OCI-LY7 (cell line): Measurements from ENCODE around the gene HCST. TPM values are rescaled to one million over a fixed set of nuclear protein-coding genes. Genes with fewer than 3 reads are reported as not detected.
A peak's percentile ranks its signal among the peaks of the same experiment; 100 is the strongest.

Experiments
- BruUV-seq: library from RNA; stranded (reverse); fragments of 400-500 nt; replicated peaks from 2 replicates; lab custom pipeline; 2021; lab: Mats Ljungman, UMichigan
- CTCF ChIA-PET: fragments of 300-600 bp; sonication (Branson Sonifier 250); formaldehyde crosslinking; loops from one replicate; lab custom pipeline; 2022; ENCODE audit warnings: antibody characterized with exemption; ENCODE audit not compliant: unreplicated experiment; lab: Charles Lee
- POLR2A ChIA-PET: fragments of 300-600 bp; sonication (Branson Sonifier 250); formaldehyde crosslinking; loops from one replicate; lab custom pipeline; 2022; ENCODE audit warnings: antibody characterized with exemption; lab: Charles Lee
- DNase-seq: peaks from one replicate; pipeline ENCODE4 v3.0.0-alpha.2; 2015; ENCODE audit warnings: low spot score
- H2AFZ ChIP-seq: fragments of 200-600 bp; sonication (generic), shearing (Covaris generic); 2 replicates; pipeline ENCODE4 v1.6.1; 2014; ENCODE audit warnings: mild to moderate bottlenecking, antibody characterized with exemption, low read length, moderate library complexity
- H3K27ac ChIP-seq: fragments of 200-600 bp; sonication (generic); 2 replicates; pipeline ENCODE4 v1.5.1; 2014; ENCODE audit warnings: mixed run types, low read depth, mild to moderate bottlenecking, moderate library complexity, low read length, inconsistent platforms; ENCODE audit not compliant: poor library complexity, severe bottlenecking
- H3K36me3 ChIP-seq: fragments of 200-600 bp; sonication (generic); 2 replicates; pipeline ENCODE4 v1.6.1; 2014; ENCODE audit warnings: mild to moderate bottlenecking, antibody characterized with exemption, low read length, moderate library complexity, mixed read lengths; ENCODE audit not compliant: insufficient read depth
- H3K4me1 ChIP-seq: fragments of 200-600 bp; sonication (generic); 2 replicates; pipeline ENCODE4 v1.5.1; 2014; ENCODE audit warnings: mild to moderate bottlenecking, low read length; ENCODE audit not compliant: insufficient read depth, poor library complexity, severe bottlenecking
- H3K4me2 ChIP-seq: fragments of 200-600 bp; sonication (generic); 2 replicates; pipeline ENCODE4 v1.6.1; 2014; ENCODE audit warnings: mild to moderate bottlenecking, low read length
- H3K4me3 ChIP-seq: fragments of 200-600 bp; sonication (generic); 2 replicates; pipeline ENCODE4 v1.5.1; 2014; ENCODE audit warnings: mild to moderate bottlenecking, low read depth, low read length; ENCODE audit not compliant: poor library complexity, severe bottlenecking
- H3K79me2 ChIP-seq: fragments of 200-600 bp; sonication (generic); 2 replicates; pipeline ENCODE4 v1.6.1; 2016; ENCODE audit warnings: low read depth, mild to moderate bottlenecking, low read length, moderate library complexity, mixed read lengths; ENCODE audit not compliant: insufficient read depth
- H3K9me2 ChIP-seq: fragments of 200-600 bp; sonication (generic); 2 replicates; pipeline ENCODE4 v1.6.1; 2016; ENCODE audit warnings: mild to moderate bottlenecking, low read length, mixed read lengths; ENCODE audit not compliant: insufficient read depth
- H3K9me3 ChIP-seq: fragments of 200-600 bp; sonication (generic); 2 replicates; pipeline ENCODE4 v1.6.1; 2014; ENCODE audit warnings: mild to moderate bottlenecking, mixed run types, low read length, mixed read lengths
- H4K20me1 ChIP-seq: fragments of 200-600 bp; sonication (generic); 2 replicates; pipeline ENCODE4 v1.6.1; 2014; ENCODE audit warnings: mild to moderate bottlenecking, antibody characterized with exemption, low read length, moderate library complexity, mixed read lengths; ENCODE audit not compliant: insufficient read depth
- EZH2phosphoT487 ChIP-seq: fragments of 200-600 bp; sonication (generic); IDR thresholded peaks from 2 replicates; pipeline ENCODE4 v1.6.1; 2018; ENCODE audit warnings: low read depth, borderline replicate concordance, mild to moderate bottlenecking, mixed run types, antibody characterized with exemption, low read length, moderate library complexity, mixed read lengths
- intact Hi-C: fragments of 100-400 bp; cut with micrococcal nuclease; formaldehyde crosslinking; loops from one replicate; pipeline ENCODE4 v1.10.0; 2022; ENCODE audit not compliant: unreplicated experiment
- total RNA-seq, 2 experiments: library from RNA; depleted of rRNA in 1 of 2; stranded (reverse); fragments of >200 nt in 1 of 2; shearing (Covaris generic) in 1 of 2; gene quantifications; 2 replicates each; pipeline ENCODE4 v1.2.3, GENCODE V29; 2014 to 2022
- TF ChIP-seq, protein P1 (sequence below): fragments of 200-600 bp; sonication (generic); conservative IDR thresholded peaks from 2 replicates; pipeline ENCODE4 v1.5.1; 2014; ENCODE audit warnings: mild to moderate bottlenecking, antibody characterized with exemption, low read length, moderate library complexity, mixed read lengths

Gene HCST
- total RNA-seq, 2 experiments from 2014 or later, result 8.1 to 36.0 TPM

DNA sequence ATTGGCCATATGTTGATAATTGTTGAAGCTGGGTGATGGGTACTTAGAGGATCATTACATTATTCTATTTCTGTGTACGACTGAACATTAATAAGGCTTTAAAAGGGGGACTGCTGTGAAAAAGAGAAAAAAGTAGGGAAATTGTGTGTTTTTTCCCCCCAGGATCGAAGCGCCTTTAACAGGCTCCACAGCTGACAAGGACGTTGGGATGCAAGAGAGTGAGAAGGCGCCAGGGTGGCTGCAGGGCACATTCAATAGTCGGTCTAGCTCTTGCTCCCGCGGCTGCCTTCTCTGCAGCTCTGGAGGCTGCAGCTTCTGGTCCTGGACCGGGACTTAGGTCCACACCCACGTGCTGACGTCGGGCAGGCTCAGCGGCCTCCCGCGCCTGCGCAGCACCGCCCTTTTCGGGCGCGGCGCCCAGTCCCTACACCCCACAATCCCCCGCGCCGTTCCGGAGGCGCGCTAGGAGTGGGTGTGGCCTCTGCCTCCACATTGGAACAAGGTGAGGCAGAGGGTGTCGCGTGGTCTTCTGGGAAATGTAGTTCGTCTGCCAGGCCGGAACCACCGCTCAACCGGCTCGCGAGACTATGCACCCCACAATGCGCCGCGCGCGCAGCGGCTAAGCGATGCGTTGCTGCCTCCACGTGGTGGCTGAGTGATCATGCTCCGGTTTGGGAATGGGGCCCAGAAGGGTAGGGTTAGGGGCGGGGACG lies 29.0 kb downstream of the HCST start:
- Histone ChIP-seq H2AFZ (peak overlapping the region; percentile 72), H3K4me1 (peaks cover 12% of the 10 kb centered on the region), H3K27ac (peak overlapping the region; percentile 61), H3K36me3 (no peaks in the 10 kb centered on the region), H4K20me1 (no peaks in the 10 kb centered on the region), H3K9me3 (no peaks in the 10 kb centered on the region), H3K79me2 (no peaks in the 10 kb centered on the region), H3K4me2 (peak overlapping the region; percentile 91), H3K9me2 (no peaks in the 10 kb centered on the region), H3K4me3 (peak overlapping the region; percentile 67)
- CTCF ChIA-PET, result interaction anchor here (0.8 kb wide), 1 partner anchor 49 kb away, joined by 5 read pairs; no protein-coding TSS in a partner anchor
- no peak for TF ChIP-seq EZH2phosphoT487
- TF ChIP-seq, protein P1, sequence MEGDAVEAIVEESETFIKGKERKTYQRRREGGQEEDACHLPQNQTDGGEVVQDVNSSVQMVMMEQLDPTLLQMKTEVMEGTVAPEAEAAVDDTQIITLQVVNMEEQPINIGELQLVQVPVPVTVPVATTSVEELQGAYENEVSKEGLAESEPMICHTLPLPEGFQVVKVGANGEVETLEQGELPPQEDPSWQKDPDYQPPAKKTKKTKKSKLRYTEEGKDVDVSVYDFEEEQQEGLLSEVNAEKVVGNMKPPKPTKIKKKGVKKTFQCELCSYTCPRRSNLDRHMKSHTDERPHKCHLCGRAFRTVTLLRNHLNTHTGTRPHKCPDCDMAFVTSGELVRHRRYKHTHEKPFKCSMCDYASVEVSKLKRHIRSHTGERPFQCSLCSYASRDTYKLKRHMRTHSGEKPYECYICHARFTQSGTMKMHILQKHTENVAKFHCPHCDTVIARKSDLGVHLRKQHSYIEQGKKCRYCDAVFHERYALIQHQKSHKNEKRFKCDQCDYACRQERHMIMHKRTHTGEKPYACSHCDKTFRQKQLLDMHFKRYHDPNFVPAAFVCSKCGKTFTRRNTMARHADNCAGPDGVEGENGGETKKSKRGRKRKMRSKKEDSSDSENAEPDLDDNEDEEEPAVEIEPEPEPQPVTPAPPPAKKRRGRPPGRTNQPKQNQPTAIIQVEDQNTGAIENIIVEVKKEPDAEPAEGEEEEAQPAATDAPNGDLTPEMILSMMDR, result peak; percentile 95
- intact Hi-C loops, result loop anchor here (1.0 kb wide), 6 partner anchors 32 to 237 kb away; partner anchors contain the start of genes PROSER3, THAP8 and WDR62
- BruUV-seq, result no TSS peak
- POLR2A ChIA-PET, result interaction anchor here (0.6 to 1.0 kb wide), 5 partner anchors 15 to 247 kb away, joined by 3 to 8 read pairs (median 3); no protein-coding TSS in a partner anchor
- peak; percentile 100 for DNase-seq

DNA sequence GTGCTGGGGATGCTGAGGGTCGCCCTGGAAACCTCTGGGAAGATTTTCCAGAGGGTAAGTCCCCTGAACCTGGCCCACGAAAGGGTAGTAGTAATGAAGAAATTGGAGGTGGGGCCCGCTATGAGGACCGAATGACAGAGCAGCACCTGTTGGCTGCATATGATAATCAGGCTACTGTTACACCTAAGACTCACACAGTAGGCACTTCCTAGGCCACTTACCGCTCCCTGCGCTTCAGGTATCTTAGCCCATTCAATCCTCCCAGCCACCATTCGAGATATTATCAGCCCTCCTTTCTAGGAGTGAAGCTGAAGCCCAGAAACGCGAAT lies 29.5 kb downstream of the HCST start:
- Histone ChIP-seq H2AFZ (peak overlapping the region; percentile 67), H4K20me1 (no peaks in the 10 kb centered on the region), H3K79me2 (no peaks in the 10 kb centered on the region), H3K4me1 (peaks cover 12% of the 10 kb centered on the region), H3K4me3 (peak overlapping the region; percentile 23), H3K4me2 (peak overlapping the region; percentile 59), H3K9me3 (no peaks in the 10 kb centered on the region), H3K9me2 (no peaks in the 10 kb centered on the region), H3K27ac (no peak overlapping the region), H3K36me3 (no peaks in the 10 kb centered on the region)
- TF ChIP-seq, protein P1, result peak; percentile 41; the same call in 1 of the 2 replicates
- TF ChIP-seq EZH2phosphoT487, result no peak
- DNase-seq, result no peak
- no TSS peak for BruUV-seq
- intact Hi-C loops, result loop anchor here (1.0 kb wide), 6 partner anchors 33 to 238 kb away; partner anchors contain the start of genes PROSER3, THAP8 and WDR62
- CTCF ChIA-PET, result no interaction called here
- POLR2A ChIA-PET, result interaction anchor here (0.6 to 1.0 kb wide), 2 partner anchors 16 to 247 kb away, joined by 4 to 8 read pairs; no protein-coding TSS in a partner anchor
